Right renal cortex interstitium (tissue), 3 donors: Measurements from ENCODE around the gene KCTD21. TPM values are rescaled to one million over a fixed set of nuclear protein-coding genes. Genes with fewer than 3 reads are reported as not detected.

Experiments used
- DNase-seq, 3 donors: peaks; one replicate each; pipeline ENCODE4 v3.0.0-alpha.2; 2013; ENCODE audit warnings: low read depth in 3 of 3, low spot score in 2 of 3
- polyA plus RNA-seq, 3 donors: library from polyadenylated mRNA; unstranded; fragments of 120-200 nt; gene quantifications; one replicate each; pipeline ENCODE4 v1.2.1, GENCODE V29; 2013; ENCODE audit not compliant: insufficient read length in 3 of 3

The KCTD21 gene
- polyA plus RNA-seq, 3 donors = 6.9 to 11.5 (median 9.0) TPM

DNA sequence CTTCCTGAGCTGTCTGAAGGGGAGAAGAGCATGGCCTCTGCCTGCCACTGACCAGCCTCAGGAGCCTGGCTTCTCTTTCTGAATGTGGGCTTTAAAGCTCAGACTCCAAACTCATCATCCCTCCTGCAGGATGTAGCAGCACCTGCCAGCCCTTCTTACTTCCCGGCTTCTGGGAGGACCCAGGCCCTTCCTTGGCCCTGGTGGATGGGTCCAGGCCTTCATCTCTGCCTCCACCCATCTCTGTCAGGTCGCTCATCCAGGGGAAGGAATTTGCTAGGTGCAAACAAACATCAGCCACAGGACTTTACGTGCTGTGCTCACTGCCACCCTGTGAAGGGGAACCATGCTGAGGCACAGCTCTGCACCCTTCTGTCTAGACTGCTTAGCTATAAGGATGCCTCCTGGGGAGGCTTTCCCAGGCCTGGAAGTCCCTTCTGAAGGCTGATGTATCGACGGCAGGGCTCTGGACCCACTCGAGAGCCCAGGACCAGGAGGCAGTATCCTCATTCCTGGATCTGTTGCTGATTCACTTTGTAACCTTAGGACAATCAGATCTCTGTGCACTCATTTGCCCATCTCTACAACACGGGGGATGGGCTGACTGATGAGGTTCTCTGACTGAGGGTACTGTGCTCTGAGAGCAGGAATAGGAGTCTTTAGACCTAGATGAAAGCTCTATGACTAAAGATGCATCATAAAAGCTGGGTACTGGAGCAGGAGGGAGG lies 31.2 kb upstream of the KCTD21 start:
- DNase-seq = no peak

DNA sequence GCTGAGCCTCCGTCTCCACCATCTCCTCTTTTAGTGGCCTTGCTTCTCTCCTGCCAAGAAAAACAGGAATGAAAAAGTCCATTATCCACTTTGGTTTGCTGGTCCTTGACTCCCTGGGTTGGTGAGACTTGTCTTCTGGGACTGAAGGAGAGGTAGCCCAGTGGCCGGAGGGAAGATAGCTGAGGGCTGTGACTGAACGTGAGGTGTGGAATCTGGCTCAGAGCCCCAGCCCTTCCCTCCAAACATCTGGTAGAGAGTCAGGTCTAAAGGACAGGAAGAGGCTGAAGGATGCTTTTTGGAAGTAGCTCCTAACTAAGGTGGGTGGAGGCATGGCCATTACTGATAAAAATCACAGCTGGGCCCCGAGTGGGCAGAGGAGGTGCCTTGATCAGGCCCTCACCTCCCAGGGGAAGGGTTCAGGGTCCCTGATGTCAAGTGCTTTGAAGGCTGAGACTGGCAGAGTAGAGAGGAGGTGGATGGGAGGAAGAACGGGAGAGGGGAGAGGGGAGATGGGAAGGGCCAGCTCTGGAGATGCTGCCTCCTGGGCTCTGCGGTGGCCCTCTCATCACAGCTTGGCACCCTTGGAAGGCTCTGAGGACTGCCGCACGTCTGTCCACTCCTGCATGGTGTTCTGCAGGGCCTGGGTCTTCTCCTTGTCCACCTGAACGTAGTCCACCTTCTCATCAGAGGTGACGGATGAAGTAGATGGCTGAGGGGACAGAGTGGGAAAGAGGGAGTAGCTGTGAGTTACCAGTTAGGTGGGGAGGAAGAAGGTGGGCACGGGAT lies 30.5 kb upstream of the KCTD21 start:
- DNase-seq = no peak

DNA sequence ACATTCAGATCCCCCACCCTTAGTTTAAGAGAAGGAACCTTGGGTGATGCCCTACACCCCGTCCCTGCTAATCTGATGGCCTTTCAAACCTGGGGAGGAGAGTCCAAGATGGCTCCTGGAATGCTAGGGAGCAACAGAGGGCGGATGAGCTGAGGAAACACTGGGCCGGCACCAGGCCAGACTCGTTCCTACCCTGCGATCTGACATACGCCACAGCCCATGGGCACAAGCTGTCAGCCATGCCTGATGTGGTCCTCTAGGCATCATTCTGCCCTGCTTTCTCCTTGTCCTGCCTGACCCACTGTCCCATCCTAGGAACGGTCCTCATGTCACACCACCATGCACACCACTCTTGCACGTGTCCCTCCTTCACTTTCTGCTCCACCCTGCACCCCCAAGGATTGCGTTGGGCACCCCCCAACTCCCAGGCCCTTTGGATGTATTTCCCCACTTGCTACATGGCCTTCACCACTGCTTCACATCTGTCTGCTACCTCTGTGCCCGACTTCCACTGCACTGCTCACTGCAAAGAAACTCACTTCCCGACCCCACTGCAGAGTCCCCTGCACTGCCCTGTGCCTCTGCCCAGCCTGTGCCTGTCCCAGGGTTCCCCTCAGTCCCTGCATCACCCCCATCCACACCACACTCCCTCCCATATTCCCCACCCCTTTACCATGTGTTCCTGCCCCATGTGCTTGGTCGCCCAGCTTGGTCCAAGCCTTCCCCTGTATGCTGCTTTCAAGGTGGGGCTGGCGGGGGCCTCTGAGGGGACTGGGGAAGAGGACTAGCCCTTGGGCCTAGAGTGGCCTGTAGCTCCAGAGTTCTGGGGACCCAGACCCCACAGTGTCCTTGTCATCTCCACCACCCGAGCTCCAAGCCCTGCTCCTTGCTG lies 29.5 kb upstream of the KCTD21 start:
- no peak for DNase-seq

DNA sequence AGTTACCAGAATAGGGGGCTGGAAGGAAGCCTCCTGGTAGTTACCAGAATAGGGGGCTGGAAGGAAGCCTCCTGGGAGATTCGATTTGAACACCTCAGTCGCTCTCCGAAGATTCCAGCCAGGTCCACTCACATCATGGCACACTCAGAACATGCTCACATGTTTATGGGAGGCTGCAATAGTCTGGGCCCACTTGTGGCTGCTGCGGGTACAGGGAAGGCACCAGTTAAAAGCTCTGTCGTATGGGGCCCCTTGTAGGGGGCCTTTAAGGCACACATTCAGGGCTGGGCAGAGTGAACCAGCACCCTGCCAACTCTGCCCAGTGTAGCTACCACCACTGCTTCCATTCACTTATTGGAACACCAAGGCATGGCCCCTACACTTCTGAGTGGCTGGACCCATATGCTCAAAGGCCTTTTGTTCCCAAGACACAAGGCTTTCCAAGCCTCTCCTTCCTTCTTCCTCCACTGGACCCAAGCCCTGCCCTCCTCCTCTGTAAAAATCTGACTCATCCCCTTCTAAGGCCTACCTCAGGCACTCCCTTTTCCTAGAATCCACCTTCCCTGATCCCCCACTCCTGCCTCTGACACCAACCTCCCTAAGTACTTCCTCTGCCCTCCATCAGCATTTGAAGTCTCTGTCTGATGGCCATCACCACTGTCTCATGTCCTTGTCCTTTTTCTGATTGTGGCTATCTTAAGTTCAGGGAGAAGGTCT lies 28.3 kb upstream of the KCTD21 start:
- DNase-seq = no peak

DNA sequence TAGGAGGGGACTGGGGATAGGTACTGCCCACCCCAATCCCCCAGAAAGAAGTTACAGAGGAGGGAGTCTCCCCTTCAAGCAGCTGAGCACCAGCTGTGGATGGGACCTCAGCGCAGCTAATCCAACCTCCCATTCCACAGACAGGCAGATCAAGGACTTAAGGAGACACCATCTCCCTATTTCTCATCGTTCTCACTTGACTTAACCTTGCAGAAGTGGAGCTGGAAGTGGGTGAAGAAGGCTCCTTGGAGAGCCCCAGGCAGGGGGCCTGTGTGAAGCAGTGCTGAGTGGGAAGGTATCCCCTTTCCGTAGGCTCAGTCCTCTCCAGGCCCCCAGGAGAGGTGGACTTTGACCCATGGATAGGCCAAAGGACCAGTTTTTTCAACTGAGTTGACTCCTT lies 27.6 kb upstream of the KCTD21 start:
- DNase-seq = no peak

DNA sequence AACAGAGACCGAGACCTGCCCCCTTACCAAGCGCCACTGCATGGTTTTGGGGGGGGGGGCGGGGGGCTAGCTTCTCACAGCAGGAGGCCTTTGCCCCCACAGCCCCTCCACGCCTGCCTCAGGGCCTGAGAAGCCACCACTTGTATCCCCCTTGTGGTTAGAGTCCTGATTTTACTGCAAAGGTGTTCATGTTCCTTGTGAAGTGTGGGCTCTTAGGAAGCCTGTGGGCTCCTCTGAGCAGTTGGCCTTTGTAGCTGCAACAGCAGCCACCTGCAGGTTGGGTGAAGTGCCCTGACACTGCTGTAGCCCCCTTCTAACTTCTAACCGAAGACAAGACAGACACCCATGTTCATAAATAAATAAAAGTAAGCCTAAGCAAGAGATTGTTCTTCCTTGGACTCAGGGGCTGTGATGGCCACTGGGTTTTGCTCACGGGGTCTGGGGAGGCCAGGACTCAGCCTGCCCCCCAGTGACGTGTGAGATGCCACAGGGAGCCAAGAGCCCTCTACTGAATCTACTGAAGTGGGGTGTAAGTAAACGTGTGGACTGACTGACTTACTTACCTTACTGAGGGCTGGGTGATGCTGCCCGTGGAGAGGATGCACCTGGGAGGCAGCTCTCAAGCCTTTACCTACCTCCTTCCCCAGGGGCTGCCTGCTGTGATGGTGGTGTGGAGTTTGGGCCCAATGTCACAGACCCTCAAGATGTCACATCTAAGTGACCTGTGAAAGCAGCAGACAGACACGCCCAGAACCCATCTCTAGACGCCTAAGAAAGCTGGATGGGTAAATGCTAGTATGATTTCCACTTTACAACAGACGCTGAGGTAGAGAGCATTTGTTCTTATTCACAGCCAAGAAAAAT lies 26.1 kb upstream of the KCTD21 start:
- DNase-seq = no peak

DNA sequence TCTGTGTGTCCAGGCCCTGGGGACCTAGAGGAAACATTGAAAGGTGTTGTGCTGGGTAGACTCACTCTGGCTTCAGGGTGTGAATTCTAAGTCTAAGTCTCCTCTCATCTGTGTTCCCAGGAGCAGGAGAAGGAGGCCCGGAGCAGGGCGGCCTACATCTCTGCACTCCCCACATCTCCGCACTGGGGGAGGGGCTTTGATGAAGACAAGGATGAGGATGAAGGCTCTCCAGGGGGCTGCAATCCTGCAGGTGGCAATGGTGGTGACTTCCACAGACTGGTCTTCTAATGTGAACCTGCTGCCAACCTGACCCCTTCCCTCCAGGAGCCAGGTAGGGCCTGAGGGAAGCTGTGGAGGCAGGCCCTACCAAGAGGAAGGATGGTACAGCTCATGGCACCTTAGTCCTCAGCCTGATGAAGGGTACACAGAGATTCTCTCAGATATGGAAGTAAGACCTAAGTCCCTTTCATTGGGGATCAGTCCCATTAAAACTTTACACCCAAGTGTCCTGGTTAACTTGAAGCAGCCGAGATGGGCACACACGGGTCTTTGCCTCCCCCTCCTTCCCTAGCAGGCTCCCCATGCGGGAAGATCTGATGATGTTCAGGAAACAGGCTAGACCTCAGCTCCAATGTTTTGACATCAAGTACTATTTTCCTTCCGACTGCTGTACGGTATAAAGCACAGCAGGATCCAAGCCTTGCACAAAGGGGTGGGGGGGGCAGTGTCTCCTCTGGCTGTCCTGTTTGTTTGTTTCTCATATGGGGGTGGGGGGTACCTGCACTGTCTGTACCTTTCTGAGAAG lies 25.3 kb upstream of the KCTD21 start:
- no peak for DNase-seq

DNA sequence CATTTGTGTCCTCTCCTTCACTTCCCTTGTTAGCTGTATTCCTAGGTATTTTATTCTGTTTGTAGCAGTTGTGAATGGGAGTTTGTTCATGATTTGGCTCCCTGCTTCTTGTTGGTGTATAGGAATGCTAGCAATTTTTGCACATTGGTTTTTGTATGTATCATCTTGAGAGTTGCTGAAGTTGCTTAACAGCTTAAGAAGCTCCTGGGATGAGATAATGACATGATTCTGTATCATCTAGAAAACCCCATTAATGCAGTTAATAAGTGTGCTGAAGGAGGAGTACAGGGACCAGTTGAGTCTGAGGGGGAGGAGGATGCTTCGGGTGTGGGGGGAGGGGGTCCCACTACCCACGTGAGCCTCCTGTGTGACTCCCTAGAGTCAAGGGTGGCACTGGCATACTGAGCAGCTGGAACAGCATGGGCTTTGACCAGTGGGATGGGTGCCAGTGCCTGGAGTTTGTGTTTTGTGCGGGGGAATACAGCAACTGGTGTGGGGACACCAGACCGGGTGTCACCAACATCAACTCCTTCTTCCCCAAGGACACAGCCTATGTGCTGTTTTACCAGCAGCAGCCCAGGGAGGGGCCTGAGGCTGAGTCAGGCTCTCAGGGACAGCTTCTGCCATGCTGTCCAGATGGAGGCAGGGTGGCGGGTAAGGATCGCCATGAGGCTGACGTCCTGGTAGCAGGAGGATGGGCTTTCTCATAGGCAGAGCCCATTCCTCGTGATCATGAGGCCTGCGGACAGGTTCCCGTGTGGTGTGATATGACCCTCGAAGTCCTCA lies 24.4 kb upstream of the KCTD21 start:
- DNase-seq = no peak

DNA sequence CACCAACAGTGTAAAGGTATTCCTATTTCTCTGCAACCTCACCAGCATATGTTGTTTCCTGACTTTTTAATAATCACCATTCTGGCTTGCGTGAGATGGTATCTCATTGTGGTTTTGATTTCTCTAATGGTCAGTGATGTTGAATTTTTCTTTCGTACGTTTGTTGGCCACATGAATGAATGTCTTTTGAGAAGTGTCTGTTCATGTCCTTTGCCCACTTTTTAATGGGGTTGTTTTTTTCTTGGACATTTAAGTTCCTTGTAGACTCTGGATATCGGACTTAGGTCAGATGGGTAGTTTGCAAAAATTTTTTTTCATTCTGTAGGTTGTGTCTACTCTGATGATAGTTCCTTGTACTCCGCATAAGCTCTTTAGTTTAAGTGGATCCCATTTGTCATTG lies 23.1 kb upstream of the KCTD21 start:
- no peak for DNase-seq

DNA sequence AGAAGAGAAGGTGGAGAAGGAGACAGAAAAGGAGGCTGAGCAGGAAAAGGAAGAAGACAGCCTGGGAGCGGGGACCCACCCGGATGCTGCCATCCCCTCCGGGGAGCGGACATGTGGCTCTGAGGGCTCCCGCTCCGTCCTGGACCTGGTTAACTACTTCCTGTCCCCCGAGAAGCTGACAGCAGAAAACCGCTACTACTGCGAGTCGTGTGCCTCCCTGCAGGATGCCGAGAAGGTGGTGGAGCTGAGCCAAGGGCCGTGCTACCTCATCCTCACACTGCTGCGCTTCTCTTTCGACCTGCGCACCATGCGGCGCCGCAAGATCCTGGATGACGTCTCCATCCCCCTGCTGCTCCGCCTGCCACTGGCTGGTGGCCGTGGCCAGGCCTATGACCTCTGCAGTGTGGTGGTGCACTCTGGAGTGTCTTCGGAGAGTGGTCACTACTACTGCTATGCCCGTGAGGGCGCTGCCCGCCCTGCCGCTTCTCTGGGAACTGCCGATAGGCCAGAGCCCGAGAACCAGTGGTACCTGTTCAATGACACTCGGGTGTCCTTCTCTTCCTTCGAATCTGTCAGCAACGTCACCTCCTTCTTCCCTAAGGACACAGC lies 21.7 kb upstream of the KCTD21 start:
- DNase-seq = no peak

DNA sequence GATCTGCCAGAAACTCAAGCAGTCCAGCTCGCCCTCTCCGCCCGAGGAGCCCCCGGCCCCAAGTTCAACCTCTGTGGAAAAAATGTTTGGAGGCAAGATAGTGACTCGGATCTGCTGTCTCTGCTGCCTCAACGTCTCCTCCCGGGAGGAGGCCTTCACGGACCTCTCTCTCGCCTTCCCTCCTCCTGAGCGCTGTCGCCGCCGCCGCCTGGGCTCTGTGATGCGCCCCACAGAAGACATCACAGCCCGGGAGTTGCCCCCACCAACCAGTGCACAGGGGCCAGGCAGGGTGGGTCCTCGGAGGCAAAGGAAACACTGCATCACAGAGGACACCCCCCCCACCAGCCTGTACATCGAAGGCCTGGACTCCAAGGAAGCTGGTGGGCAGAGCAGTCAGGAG lies 21.1 kb upstream of the KCTD21 start:
- DNase-seq = no peak

DNA sequence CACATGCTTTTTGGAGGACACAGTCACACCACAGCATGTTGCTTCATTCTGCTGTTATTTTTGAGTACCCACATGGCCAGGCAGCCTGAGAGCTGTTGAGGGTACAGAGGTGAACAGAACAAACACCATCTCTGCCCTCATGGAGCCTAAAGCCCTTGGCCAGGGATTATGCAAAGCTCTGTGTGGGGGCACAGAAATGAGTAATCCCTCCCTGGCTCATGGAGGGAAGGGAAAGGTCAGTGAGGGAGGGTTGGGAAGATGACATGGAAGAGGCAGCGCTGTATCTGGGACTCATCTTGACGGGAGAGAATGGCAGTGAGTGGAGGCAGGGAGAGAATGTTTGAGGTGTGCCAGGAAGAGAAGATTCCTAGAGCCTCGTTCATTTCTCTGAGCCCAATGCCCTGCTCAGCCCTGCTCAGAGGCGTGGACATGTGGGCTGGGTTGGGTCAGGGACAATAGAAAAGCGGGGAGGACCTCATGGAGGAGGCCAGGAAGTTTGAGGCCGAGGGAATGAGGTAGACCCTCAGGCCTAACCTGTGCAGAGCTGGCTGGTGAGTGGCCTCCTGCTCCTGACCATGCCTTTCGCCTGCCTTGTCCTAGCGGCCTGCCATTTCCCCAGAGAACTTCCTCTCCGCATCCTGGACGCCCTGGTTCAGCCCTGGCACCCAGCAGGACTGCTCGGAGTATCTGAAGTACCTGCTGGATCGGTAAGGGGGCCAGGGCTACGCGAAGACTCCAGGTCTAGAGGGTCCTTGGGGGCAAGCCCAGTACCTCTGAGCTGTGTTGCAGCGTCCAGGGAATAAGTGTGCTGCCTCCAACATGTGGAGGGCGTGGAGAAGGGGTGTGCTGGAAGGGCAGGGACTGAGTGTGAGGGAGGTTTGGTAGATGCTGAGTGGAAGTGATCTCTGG lies 20.1 kb upstream of the KCTD21 start:
- no peak for DNase-seq

DNA sequence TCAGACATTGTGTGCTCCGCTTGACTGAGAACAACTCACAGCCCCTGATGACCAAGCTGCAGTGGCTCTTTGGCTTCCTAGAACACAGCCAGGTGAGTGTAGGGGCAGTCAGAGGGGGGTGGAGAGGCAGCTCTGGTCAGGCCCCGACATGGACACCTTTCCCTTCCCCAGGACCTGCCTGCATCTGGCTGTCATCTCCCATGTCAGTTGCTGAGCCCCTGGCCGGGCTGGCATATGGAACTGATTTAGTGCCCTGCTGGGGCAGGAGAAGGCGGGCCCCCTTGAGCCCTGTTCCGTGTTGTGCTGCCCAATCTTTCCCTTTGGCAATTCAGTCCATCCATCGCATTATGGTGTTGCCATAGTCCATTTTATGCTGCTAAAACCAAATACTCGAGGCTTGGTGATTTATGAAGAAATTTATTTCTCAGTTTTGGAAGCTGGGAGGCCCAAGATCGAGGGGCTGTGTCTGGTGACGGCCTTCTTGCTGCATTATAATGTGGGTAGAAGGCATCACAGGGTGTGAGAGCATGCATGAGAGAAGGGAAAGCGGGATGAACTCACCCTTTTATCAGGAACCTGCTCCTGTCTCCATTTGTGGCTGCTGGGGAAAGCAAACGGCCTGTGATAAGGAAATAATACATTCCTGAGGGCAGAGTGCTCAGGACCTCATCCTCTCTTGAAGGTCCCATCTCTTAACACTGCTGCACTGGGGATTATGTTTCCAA lies 19.3 kb upstream of the KCTD21 start:
- DNase-seq = no peak

DNA sequence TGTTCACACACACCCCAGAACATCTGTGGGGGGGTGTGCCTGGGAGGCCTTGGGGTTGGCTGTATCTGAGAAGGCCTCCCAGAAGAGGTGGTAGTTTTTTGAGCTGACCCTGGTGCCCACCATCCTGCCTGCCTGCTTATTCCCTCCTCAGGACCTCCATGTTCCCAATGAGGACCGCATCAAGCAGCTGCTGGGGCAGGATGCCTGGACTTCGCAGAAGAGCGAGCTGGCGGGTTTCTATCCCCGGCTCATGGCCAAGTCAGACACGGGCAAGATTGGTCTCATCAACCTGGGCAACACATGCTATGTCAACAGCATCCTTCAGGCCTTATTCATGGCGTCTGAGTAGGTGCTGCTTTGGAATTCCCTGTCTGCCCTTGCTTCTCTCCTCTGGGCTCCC lies 17.3 kb upstream of the KCTD21 start:
- no peak for DNase-seq

DNA sequence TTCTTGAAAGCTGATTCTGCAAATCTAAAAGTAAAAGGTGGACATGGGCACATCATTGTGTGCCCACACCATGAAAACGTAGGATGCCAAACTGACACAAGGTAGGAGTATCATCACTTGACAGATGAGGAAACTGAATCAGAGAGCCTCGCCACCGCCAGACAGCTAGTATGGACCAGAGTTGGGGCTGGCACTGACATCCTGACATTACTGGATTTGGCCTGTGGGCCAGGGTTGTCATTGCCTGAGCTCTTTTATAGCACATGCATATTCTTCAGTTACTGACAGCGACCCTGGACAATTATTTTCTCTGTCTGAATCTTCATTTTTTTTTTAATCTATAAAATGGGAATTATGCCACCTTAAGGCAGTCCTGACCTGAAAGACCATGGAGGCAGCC lies 16.8 kb upstream of the KCTD21 start:
- DNase-seq = no peak

DNA sequence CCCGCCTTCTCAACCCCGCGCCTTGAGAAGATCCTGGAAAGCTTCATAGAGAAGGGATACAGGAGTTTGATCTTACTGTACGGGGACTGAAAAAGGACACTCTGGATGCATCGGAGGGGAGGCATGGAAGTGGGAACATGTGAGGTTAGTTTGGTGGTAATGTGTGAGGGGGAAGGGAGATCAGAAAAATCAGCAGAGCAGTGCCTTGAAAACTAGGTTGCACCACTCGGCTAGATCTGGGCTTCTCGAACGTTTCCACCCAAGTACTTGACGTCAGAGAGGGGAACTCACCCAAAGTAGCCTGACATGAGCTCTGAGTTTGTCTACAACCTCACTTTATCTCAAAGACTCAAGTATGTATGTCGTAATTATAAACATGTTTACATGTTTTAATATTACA lies 14.8 kb upstream of the KCTD21 start:
- no peak for DNase-seq
